ENCODE measurements around the gene DCAF12L2.
"Not testable (repeated sequence)": the region's sequence is repeated elsewhere in the genome, so short reads cannot be mapped to it uniquely, and the experiment has no call there.

Gene DCAF12L2
- total RNA-seq: 0.13 to 0.51 reads per million in 2 donors

DNA sequence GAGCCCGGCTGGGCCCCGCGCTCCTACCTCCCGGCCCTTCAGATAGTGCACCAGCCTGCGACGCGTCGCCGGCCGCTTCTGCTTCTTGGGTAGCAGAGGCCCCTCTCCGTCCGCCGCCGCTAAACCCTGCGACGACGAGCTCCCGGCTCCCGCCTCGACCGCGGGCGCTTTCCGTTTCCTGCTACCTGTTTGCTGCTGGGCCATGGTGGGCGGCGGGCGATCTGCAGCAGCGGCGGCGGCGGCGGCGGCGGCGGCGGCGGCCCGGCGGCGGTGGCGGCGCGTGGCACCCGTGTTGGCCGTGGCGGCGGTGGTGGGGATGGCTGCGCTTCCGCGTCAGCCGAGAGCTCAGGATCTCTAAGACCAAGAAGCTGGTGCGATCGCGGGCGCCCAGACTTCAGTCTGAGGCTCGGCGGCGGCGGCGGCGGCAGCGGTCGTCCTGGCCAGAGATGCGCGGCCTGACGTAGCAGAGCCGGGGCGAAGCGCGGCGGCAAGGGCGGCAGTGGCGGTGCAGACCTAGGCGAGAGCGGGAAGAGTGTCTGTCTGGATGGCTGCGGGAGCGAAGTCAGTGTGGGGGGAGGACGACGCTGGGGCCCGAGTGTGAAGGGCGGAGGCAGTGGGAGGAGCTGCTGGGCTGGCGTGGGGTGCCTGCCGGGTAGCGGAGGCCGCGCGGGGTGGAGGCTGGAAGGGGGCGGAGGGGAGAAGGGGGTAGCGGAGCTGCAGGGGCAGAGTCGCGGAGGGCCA, at the start of gene DCAF12L2:
Gene DCAF12L2, minus strand, starts transcription at position 569 of the 741 bp plus-strand sequence. Its CDS starts 365 bp downstream, at position 204.
- peak; percentile 5 for DNase-seq

DNA sequence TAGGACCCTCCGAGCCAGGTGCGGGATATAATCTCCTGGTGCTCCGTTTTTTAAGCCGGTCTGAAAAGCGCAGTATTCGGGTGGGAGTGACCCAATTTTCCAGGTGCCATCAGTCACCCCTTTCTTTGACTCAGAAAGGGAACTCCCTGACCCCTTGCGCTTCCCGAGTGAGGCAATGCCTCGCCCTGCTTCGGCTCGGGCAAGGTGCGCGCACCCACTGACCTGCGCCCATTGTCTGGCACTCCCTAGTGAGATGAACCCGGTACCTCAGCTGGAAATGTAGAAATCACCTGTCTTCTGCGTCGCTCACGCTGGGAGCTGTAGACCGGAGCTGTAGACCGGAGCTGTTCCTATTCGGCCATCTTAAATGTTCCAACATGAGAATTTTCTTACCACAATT, 24.8 kb upstream of the DCAF12L2 start:
- not testable (repeated sequence) for DNase-seq

GRCh38 chrX:126177133-126177840, 11.2 kb upstream of the DCAF12L2 start:
- DNase-seq: no peak

DNA sequence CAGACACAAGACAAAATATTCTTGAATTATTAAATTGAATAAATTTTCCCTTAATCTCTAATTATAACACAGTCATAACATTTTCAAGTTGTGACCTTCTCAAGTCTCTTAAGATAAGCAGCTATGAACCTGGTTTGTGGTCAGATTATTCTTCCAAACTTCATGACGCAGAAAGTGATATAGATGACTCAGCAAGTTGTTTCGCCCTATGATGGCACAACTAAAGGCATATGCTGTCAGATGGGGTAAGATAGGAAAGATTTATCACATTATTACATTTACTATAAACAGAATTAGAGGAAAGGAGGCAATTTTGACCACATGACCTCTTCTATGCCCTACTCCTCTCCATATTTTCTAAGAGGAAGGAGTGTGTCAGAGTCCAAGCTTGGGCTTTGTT, 4.6 kb upstream of the DCAF12L2 start:
- no peak for DNase-seq

DNA sequence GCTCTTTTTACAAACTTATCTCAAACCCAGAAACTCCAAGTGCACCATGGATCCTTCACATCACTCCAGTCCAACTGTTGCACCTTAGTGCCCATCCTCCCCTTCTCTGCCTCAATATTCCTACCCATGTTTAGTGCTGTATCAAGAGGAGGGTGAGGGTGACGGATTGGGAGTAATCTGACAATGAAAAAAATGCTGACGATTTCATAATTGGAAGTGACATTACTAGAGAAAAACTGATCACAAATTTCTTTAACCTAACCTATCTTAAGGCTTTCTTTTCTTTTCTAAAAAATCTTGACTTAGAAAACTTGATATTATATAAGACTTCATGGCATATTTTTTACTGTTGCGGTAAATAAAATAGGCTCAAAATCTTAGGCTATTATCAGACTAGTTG, 1.5 kb upstream of the DCAF12L2 start:
- DNase-seq: no peak

- DNase-seq: no peak
These were observed 728 bp downstream of the DCAF12L2 start for GRCh38 chrX:126165401-126165720.

DNA sequence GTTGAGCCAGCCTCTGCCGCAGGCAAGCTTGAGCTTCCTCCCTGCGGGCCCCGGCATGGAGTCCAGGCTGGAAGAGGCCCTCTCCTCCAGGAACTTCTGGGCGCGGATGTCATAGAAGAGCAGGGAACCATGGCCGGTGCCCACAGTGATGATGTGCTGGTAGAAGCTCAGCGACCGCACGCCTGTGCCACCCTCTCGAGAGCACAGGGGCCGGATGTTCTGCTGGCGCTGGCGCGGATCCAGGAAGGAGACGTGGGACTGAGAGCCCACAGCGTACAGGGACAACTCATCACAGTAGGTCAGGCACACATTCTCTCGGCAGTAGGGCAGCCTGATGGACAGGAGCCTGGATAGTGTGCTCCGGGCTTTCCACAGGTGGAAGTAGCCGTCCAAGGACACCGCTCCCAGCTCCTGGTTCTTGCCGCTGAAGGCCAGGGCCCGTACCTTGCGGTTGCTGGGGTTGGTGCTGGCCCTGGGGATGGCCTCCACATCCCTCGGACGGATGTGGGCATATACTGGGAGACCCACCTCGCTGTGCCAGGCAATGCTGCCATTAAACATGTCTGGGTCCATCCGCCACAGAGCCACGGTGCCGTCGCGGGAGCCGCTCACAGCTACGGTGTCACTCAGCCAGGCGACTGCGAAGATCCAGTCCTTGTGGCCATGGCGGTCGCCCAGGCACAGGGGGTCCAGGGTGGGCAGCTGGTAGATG, 1.2 kb downstream of the DCAF12L2 start:
- peak; percentile 1 for DNase-seq

DNA sequence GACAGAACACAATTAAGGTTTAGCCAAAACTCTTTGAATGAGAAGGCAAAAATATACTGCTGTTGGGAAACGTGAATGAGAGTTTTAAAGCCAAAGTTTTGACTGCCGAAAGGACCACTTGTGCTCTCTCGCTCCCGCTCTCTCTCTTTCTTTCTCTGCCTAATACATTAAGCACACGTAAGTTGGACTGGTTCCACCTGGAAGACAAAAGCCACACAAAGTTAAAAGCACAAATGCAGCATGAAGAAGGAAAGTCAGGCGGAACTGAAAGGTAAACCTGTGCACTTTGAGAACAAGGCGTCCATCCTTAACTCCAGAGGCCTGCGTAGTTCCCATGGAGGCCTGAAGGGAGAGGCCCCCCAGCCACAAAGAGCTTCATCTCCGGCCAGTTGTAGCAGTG, 1.9 kb downstream of the DCAF12L2 start:
- no peak for DNase-seq

- DNase-seq: no peak
These were observed 25.1 kb downstream of the DCAF12L2 start for GRCh38 chrX:126141014-126141413.

GRCh38 chrX:126137899-126138298, 28.2 kb downstream of the DCAF12L2 start:
- DNase-seq: no peak

- no peak for DNase-seq
These were observed 41.4 kb downstream of the DCAF12L2 start for GRCh38 chrX:126124721-126125120.

Measured in activated gamma-delta T cell (primary cell).